H1 (cell line): Measurements from ENCODE around the gene SHPK. TPM values are rescaled to one million over a fixed set of nuclear protein-coding genes. Genes with fewer than 3 reads are reported as not detected.

Experiments
- ATF2 ChIP-seq: IDR thresholded peaks from 2 replicates; pipeline ENCODE4 v1.6.1; 2012; ENCODE audit warnings: low read length, inconsistent platforms
- CHD1 ChIP-seq: IDR thresholded peaks from 2 replicates; pipeline ENCODE4 v1.6.1; 2012; ENCODE audit warnings: low read depth, low read length, improper control_type of control experiment
- CHD7 ChIP-seq: fragments of 300-600 bp; sonication (generic); IDR thresholded peaks from 2 replicates; pipeline ENCODE4 v1.7.1; 2012; ENCODE audit warnings: low read length, moderate library complexity, mild to moderate bottlenecking, inconsistent platforms; ENCODE audit not compliant: insufficient replicate concordance
- PHF8 ChIP-seq: fragments of 200-600 bp; sonication (generic); conservative IDR thresholded peaks from 2 replicates; pipeline ENCODE4 v1.7.1; 2012; ENCODE audit warnings: low read depth, mild to moderate bottlenecking, inconsistent platforms, low read length, moderate library complexity
- ZNF274 ChIP-seq: IDR thresholded peaks from 2 replicates; pipeline ENCODE4 v1.7.0; 2012; ENCODE audit warnings: low read length, borderline replicate concordance; ENCODE audit errors: extremely low read depth
- polyA plus RNA-seq, 7 experiments: library from polyadenylated mRNA; depleted of rRNA in 3 of 7; stranded (reverse) in 5 of 7; unstranded in 2 of 7; fragments of >200 nt in 5 of 7; fragments of 200-250 nt in 2 of 7; gene quantifications; 1 replicate in 5 of 7; 2 replicates in 1 of 7; 4 replicates in 1 of 7; pipeline versions ENCODE4 v1.2.1 to v1.2.3, GENCODE V29; 2011 to 2013; ENCODE audit warnings: missing spikeins in 2 of 7, mixed read lengths in 2 of 7
- total RNA-seq: library from RNA; stranded (reverse); fragmentation: NEBNext Ultra II Directional; extraction: Animal tissue kit (Norgen Biotek cat#: 25700); gene quantifications from 2 replicates; pipeline ENCODE4 v1.2.1, GENCODE V29; 2021

Gene SHPK
- total and polyA plus RNA-seq, 2 of the 8 experiments (the other 6 are each of a cell fraction or from before 2014, with no cell fraction given), result 28.6 to 36.7 TPM

GRCh38 chr17:3582915-3583314 is 53.1 kb downstream of the SHPK start (continued):
- TF ChIP-seq CHD7, result no peak
- TF ChIP-seq PHF8, result no peak
- TF ChIP-seq ZNF274, result no peak
- TF ChIP-seq CHD1, result no peak
- no peak for TF ChIP-seq ATF2
